Right lobe of liver (tissue), 4 donors: Measurements from ENCODE around the gene MED25.

Source experiments
- CTCF ChIP-seq, 4 donors: fragments of 200-600 bp in 3 of 4; fragments of 450-650 bp in 1 of 4; IDR thresholded peaks; one replicate each; pipeline versions ENCODE4 v1.5.1 to v1.8.0; 2016 to 2022; ENCODE audit warnings: antibody characterized with exemption in 4 of 4, mild to moderate bottlenecking in 2 of 4
- POLR2A ChIP-seq: fragments of 450-650 bp; IDR thresholded peaks from one replicate; pipeline ENCODE4 v1.6.1; 2017; ENCODE audit warnings: antibody characterized with exemption, mild to moderate bottlenecking
- donor health status: DM: no; HTN: no; CAD: no.
- donor health status: DM: no; HTN: no; CAD: no.
- donor health status: DM: no; HTN: yes; CAD: no.

- TF ChIP-seq CTCF (IDR thresholded peaks at IDR 0.05) (no peak), POLR2A (no peak)
These were observed 64.6 kb downstream of the MED25 start for GRCh38 chr19:49882643-49883042.
